Amniotic epithelial cell (primary cell): Measurements from ENCODE around the gene ANKRD34B.

ENCODE experiments used
- DNase-seq: peaks from one replicate; pipeline ENCODE4 v3.0.0-alpha.2; 2010; ENCODE audit warnings: low read depth

ANKRD34B gene

DNA sequence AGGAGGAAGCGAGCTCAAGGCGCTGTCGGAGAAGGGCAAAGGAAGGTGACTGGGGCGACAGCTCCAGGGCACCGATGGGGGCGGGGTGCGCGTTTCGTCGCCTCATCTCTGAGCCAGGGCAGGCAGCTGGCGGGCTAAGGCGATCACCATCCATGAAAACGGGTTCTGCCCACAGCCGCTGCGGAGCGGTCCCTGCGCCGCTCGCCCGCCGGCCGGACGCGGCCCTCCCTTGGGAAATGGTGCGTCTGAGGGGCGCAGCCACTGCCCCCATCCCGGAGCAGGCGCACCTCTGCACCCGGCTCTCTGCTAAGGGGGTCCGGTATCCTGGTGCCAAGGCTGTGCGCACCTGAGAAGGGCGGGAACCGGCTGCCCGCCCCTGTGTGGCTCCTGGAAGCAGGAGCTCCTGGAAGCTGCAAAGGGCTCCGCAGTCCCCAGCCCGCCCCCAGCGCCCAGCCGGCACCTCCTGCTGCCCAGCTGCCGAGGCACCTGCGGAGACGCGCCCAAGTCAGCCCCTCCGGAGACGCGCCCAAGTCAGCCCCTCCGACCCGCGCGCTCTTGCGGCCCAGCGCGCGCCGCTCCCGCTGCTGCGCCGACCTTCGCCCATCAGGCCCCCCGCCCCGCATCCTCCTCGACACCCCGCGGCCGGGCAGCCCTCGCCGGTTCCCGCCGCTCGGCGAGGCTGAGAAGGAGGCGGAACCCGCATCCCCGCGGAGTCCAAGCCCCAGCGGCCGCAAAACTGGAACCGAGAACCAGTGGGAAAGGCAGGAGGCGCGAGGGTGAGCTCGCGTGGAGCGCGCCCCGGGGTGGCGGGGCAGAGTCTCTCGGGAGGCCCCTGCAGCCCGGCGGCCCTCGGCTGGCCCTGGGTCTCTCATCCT is 757 bp downstream of the ANKRD34B start:
- DNase-seq, result no peak

DNA sequence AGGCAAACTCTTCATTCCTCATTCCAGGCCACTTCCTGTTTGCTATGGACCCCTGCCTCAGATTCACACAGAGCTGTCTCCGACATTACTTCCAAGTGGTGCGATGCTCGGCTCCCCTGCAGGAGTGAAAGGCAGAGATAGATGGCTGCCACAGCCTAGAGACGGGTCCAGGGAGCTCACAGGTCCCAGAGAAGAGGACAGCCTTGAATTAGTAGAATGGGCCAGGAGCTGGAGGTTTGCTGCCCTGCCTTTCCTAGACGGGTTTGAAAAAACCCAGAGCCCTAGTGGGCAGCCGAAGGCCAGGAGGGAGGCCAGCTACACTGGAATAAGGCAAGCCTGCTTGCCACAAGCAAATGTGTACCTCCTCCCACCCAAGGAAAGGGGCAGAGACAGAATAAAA is 1.8 kb downstream of the ANKRD34B start:
- no peak for DNase-seq

DNA sequence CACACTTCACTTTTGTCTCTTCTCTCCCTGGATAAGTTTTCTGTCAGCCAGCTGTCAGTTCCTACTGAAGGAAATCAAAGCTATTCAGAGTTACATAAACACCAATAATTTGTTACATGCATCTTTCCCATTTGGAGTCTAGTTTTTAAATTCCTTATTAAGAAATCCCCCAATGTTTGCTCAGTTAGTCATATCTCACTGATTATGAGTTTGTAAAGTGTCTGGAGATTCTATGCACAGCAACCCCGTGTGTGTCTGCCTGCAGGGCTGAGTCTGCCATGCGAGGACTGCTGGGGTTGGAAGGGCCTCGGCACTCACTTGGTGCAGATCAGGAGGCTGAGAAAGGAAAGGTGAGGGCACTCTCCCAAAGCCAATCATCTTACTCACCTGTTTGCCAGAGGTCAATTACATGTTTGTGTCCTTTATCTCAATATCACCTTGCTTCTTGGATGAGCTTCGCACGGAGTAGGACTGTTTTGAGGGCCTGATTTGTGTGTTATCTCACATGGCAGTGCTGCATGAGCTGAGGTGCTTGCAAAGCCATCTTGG is 3.3 kb downstream of the ANKRD34B start:
- no peak for DNase-seq

DNA sequence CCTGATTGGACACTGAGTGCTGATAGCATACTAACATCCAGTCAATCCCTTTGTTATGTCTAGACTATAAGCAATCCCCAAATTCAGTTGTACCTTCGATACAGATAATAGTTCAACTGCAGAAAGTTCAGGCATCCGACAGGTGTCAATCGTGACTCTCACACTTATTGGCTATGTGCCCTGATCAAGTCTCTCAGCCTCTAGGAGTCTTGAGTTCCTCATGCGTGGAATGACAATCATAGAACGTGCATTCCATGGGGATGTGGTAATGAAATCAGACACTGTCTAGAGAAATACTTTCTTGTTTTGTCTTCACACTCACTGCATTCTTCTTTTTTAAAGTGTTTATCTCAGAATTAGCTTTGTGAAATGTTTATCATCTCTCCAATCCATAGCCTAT is 4.8 kb downstream of the ANKRD34B start:
- no peak for DNase-seq

DNA sequence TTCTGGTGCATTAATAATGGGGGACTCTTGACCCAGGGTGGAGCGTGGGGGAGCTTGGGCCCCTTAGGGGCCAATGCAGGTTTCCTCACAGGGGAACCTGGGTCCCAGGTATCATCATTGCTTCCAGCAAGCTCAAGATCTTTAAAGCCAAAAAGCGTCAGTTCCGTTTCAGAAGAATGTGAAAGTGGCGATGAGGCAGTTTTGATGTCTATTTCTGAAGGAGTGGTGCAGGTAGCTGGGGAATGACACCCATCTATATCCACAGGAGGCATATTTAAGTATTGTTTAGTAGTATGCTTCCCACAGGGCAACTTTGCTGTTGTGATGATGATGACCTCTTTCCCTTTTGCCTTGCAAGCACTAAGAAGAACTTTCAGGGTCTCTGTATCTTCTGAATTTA is 10.8 kb downstream of the ANKRD34B start:
- DNase-seq, result no peak

DNA sequence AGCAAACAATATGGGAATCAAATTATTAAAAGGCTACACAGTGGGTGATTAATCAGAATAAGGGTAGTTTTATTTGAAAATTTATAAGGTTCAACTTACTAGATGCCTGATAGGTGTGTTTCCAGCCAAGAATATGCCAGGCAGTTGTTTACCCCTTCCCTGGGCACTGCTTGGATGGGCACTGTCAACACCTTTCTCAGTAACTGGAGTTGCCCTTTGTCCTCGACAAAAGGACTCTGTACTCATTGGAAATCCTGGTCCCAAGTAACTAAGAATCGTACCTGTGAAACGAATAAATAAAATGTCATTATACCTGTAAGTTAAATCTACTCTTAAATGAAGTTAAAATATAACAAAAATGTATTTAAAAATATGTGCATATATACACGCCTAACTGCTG is 15.0 kb downstream of the ANKRD34B start:
- no peak for DNase-seq

DNA sequence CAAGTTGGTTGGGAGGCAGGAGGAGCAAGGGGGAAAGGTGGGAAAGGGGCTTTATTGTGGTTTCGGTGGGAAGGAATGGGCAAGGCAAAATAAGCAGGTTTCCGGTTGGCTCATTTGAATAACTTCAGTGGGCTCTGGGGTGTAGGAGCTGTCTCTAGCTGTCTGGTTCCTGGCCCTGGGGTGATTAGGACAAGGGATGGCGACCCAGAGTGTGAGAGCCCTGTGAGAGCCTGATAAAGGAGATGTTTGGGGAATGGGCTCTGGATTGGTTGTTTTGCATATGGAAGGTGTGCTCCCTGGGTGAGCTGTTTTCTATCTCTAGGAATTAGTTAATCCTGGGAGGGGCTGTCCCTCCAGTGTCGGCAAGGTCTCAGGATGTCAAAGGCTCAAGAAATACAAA is 15.4 kb downstream of the ANKRD34B start:
- no peak for DNase-seq

DNA sequence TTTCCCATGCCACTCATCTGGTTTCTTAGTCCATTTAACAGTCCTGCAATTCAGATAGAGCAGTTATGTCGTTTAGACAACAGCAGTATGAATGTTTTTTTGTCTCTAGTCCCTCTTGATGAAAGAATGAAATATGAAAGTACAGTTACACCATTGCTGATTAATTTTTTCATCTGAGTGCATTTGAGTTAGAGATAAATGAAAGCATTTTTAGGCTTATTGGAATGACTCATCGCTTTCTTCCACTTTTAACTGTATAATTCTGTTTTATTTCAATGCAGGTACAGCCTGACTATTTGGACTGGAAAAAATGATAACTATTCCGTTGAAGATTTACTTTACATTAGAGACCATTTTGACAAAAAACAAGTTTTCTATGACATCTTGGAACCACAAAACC is 28.7 kb downstream of the ANKRD34B start:
- DNase-seq, result peak; percentile 18

DNA sequence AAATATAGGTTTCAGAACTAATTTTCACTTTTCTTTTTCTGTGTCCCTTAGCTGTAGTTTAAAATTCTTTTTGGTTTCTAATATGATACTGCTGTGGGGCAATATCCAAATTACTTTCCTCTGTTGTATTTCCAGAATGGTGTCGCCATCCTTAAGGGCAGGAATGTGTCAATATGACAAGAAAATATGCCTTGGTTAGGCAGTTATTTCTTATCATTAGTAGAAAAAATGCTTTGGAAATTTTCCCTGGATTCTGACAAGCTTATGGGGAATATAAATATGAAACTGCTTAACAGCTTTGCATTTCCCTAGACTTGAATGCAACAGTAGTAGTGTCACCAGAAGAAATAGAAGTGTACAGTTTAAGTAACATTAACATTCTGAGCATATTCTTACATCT is 29.4 kb downstream of the ANKRD34B start:
- peak; percentile 18 for DNase-seq

DNA sequence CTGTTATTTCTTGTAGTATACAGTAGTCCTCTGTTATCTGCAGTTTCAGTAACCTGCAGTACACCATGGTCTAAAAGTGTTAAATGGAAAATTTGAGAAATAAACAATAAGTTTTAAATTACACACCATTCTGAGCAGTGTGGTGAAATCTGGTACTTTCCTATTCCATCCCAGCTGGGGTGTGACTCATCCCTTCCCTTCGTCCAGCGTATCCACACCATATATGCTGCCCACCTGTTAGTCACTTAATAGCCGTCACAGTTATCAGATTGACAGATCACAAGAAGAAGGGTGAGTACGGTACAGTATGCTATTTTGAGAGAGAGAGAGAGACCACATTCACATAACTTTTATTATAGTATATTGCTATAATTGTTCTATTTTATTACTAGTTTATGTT is 53.3 kb downstream of the ANKRD34B start:
- DNase-seq, result peak; percentile 89

DNA sequence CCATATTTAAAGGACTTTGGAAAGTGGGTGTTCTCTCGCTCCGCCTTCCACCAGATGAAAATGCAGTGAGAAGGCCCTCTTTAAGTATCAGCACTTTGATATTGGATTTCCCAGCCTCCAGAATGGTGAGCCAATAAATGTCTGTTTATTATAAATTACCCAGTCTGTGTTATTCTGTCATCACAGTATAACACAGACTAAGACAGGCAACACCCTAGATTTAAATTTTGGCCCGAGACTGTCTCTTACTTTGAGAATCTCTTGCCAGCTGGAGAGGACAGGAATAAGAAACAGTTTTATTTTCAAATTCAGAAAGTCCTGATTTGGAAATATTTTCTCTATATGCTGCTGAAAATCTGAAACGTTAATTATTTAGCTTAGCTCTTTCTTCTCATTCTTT is 60.7 kb downstream of the ANKRD34B start:
- no peak for DNase-seq

DNA sequence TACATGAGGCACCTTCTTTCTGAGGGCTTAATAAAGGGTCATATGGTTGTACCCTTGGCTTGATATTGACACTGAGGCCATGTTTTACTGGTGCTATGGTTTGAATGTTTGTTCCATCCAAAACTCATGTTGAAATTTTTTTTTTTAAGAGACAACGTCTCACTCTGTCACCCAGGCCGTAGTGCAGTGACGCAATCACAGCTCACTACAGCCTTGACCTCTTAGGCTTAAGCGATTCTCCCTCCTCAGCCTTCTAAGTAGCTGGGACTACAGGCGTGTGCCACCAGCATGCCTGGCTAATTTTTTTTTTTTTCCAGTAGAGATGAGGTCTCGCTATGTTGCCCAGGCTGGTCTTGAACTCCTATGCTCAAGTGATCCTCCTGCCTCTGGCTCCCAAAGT is 61.2 kb downstream of the ANKRD34B start:
- DNase-seq, result no peak

DNA sequence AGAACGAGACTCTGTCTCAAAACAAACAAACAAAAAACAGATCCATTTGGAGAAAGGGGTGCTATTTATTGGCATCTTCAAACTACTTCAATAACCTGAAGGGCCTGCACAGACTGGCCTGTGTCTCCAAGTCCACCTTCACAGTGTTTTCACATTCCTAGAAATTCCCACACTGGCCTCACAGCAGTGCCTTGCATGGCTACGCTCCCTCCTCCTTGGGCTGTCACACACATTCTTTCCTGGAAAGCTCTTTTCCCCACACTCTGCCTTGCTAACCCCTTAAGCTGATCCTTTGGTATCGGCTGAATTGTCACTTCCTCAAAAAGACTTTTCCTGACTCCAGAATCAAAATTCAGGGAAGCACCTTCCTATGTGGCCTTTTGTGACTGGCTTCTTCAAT is 62.4 kb downstream of the ANKRD34B start:
- no peak for DNase-seq
